ENCODE data around the gene SLC9A9.
"Not testable (repeated sequence)": the region's sequence is repeated elsewhere in the genome, so short reads cannot be mapped to it uniquely, and the experiment has no call there.

The SLC9A9 gene

DNA sequence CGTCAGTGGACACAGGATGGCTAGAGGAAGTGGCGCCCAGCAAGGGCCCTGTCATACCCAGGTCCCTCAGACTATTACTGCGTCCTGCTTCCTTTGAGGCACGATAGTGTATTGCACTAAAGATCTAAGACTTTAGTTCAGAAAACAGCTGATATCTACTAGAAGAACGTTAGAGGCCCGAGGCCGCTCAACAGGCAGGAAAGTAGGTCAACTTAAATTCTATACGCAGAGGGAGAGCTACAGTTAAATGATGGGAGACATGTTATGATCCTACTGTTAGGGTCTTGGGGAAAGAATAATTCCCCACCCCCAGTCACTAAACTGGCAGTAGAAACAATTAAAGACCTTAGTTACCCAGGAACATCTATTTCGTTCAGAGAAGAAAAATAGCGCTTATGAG lies 410.9 kb downstream of the SLC9A9 start:
- no peak for DNase-seq

DNA sequence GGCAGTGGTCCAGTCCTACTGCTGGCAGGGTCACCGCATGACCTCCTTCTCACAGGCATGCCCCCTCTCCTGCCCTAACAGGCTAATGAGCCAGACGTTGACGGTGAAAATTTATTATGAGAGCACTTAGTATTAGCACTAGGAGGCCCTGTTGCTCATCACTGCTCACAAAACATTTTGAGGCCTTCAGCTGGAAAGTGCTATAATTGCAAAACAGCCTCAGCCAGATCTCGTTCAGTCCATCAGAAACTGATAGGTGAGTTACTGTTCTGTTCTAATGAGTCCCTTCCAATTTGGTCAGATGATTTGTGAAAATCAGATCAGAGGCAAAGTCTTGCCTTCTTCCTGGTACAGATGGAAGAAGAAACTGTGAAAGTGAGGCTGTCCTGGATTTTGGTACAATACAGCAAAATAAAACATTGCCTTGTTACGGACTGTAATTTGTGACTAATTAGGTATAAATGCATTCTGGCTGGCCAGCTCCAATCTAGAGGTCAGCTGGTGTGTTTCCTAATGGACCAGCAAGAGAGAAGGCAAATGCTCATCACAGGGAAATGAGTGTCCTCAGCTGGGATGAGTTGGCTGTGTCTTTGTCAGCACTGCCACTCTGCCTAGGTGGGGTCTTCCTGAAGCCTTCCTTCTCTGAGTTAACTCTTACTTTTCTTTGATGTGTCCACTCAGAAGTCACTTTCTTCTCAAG lies 411.9 kb downstream of the SLC9A9 start:
- DNase-seq = no peak

- DNase-seq = peak; percentile 15
These were observed 414.4 kb downstream of the SLC9A9 start for GRCh38 chr3:143433787-143434378.

DNA sequence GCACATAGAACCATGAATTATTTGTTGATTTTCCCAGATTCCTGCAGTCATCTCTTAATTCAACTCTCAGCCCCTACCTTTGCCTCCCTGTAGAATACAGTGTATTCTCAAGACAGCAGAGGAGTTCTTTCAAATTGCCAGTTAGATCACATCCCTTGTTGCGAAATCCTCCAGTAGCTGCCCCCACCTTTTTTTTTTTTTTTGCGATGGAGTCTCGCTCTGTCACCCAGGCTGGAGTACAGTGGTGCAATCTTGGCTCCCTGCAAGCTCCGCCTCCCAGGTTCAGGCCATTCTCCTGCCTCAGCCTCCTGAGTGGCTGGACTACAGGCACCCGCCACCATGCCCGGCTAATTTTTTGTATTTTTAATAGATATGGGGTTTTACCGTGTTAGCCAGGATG lies 417.0 kb downstream of the SLC9A9 start:
- DNase-seq = not testable (repeated sequence)

- DNase-seq = no peak
These were observed 417.7 kb downstream of the SLC9A9 start for GRCh38 chr3:143430568-143430967.

GRCh38 chr3:143429628-143430514 lies 418.4 kb downstream of the SLC9A9 start:
- DNase-seq = no peak

DNA sequence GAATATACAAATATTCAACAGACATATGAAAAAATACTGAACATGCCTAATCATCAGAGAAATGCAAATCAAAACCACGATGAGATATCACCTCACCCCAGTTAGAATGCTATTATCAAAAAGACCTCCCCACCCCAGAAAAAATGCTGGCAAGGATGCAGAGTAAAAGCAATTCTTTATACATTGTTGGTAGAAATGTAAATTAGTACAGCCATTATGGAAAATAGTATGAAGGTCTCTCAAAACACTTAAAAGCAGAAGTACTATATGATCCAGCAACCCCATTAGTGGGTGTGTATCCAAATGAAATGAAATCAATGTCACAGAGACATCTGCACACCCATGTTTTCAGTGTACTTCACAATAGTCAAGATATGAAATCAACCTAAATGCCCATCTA lies 420.0 kb downstream of the SLC9A9 start:
- DNase-seq = no peak

DNA sequence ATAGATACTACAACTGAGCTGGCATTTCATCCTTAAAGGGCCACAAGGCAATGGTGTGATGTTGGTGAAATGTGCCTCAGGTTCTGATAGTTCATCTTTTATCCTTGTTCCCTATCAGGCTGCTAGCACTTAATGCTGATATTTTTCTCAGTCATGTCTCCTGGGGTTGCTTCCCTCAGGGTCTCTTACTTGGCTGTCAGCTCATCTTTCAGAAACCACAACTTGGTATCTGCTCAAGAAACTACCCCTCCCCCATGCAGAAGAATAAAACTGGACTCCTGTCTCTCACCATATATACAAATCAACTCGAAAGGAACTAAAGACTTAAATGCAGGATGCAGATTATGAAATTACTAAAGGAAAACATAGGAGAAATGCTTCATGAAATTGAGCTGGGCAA lies 420.6 kb downstream of the SLC9A9 start:
- DNase-seq = no peak

- no peak for DNase-seq
These were observed 423.4 kb downstream of the SLC9A9 start for GRCh38 chr3:143424874-143425273.

- no peak for DNase-seq
These were observed 426.7 kb downstream of the SLC9A9 start for GRCh38 chr3:143421556-143421955.

DNA sequence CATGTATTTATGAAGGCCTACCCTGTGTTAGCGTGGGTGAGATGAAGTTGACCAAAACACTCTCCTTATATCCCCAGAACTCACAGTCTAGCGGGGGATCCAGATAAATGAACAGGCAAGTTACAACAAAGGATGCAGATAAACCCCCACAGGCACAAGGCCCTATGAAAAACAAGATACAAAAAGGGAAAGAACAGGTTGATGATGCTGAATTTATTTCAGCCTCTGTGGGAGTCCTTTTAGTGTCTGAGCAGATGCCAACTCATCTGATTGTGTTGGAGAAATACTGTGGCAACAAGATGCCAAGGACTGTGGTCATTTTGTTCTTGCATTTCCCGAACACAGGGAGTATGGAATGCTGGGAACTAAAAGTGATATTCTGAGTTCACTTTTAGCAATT lies 428.7 kb downstream of the SLC9A9 start:
- DNase-seq = no peak

DNA sequence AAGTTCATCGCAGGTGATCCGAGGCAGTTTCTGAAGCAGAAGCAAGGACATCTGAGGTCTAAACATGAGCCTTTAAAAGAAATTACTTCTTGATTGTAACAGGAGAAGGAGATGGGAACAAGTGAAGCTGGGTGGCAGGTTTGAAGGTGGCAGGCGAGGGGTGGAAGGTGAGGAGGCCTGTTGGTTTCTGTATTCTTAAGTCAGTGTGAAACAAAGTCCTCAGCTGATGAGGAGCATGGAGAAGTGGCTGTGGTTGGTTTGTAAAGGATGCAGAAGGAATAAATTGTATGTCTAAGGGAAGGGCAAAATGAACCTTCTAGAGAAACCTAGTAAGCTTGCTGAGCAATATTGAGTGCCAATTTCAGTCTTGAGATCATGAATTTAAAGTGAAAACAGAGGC lies 429.9 kb downstream of the SLC9A9 start:
- DNase-seq = no peak

DNA sequence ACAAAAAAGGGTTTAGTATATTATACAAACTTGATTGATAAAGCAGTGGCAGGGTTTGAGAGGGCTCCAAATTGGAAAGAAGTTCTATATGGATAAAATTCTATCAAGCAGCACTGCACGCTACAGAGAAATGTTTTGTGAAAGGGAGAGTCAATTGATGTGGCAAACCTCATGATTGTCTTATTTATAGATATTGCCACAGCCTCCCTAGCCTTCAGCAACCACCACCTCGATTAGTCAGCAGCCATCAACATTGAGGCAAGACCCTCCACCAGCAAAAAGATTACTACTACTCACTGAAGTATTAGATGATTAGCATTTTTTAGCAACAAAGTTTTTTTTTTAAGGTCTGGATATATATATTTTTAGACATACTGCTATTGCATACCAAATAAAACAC lies 432.0 kb downstream of the SLC9A9 start:
- no peak for DNase-seq

- DNase-seq = no peak
These were observed 433.6 kb downstream of the SLC9A9 start for GRCh38 chr3:143414571-143415253.

- no peak for DNase-seq
These were observed 434.9 kb downstream of the SLC9A9 start for GRCh38 chr3:143413372-143413771.

GRCh38 chr3:143412084-143412483 lies 436.2 kb downstream of the SLC9A9 start:
- no peak for DNase-seq

DNA sequence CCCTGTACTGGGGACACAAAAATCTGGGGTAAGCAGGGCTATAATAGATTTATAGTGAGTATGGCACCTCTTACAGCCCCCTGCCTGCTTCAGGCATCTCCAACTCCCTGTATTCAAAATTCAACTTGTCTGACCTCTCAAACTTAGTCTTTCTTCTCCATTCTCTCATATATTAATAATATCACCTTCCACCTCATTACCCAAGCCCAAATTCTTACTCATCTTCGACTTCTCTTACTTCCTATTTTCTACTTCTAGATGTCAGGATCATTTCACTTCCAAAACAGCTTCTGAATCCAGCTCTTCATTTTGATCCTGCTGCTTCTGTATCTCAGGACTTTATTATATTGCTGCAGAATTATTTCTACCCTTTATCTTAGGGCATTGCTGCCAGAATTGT lies 438.0 kb downstream of the SLC9A9 start:
- DNase-seq = no peak

DNA sequence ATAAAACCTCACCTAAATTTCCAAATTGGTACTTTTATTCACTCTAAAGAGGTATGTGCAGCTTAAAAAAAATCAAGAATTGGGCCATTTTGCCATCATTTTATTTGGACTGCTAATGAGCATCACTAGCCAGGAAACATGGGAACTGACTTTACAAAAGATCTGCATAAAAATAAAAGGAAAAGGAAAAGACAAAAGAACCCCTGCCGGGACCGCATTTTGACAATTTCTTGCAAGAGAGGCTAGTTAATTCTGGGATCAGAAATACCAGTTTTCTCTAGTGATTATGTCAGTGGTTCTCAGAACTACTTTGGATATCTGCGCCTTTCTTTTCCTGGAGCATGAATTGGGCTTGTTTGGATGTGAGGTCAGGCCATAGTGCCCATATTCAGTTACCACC lies 439.5 kb downstream of the SLC9A9 start:
- DNase-seq = no peak

GRCh38 chr3:143402602-143403001 lies 445.7 kb downstream of the SLC9A9 start:
- DNase-seq = no peak

DNA sequence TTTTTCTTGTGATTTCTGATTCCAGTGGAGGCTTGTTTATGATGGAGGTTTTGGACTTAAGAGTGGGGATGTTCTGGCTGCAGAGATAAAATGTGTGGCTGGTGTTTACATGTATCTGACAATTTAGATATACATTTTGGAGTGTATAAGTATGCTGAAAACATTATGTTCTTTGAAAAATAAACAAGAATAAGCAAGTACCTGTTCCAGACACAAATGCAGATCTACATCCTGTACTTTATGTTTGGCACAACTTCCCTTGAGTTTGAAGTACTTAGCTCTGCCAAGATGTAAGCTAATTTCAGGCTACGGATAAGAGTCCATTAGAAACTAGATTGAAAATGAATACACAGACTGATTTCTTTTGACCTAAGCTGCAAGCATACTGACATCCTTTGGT lies 451.5 kb downstream of the SLC9A9 start:
- DNase-seq = no peak

- DNase-seq = no peak
These were observed 458.9 kb downstream of the SLC9A9 start for GRCh38 chr3:143389388-143389787.

GRCh38 chr3:143387425-143387824 lies 460.8 kb downstream of the SLC9A9 start:
- DNase-seq = no peak

DNA sequence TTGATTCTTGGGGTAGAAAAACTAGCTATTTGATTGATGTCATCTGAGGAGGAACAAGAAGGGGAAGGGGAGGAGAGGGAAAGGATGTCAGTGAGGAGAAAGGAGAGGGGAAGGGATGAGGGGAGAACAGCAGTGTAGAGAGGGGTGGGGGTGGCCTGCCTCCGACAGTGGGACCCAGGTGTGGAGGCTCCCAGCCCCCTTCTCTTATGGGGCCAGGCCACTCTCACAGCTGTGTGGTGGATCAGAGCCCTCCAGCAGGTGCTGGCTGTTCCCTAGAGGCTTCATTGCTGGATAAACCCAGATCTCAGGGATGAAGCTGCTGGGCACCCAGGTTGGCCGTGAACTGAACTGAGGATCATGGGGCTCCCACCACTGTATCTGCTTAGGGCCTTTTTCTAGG lies 464.2 kb downstream of the SLC9A9 start:
- no peak for DNase-seq
